DND-41 (cell line): ENCODE results near the gene OR52K1.

Experiments used
- ATAC-seq: fragments of 200-7000 bp; cut with Tn5 transposase; 3 replicates; pipeline ENCODE4 v1.9.1; 2021; ENCODE audit warnings: low read depth; ENCODE audit not compliant: insufficient read depth
- DNase-seq: peaks from one replicate; pipeline ENCODE4 v3.0.0-alpha.2; 2020
- H2AFZ ChIP-seq: 2 replicates; pipeline ENCODE4 v1.6.0; 2012; ENCODE audit warnings: low read depth, low read length
- H3K27ac ChIP-seq: 2 replicates; pipeline ENCODE4 v1.5.1; 2012; ENCODE audit warnings: low read length, inconsistent platforms
- H3K27me3 ChIP-seq: fragments of 200-600 bp; sonication (generic); 2 replicates; pipeline ENCODE4 v1.6.0; 2012; ENCODE audit warnings: low read length, mild to moderate bottlenecking, inconsistent platforms; ENCODE audit not compliant: insufficient read depth, poor library complexity
- H3K36me3 ChIP-seq: 2 replicates; pipeline ENCODE4 v1.5.1; 2012; ENCODE audit warnings: low read length, inconsistent platforms; ENCODE audit not compliant: insufficient read depth
- H3K4me1 ChIP-seq: 2 replicates; pipeline ENCODE4 v1.5.1; 2012; ENCODE audit warnings: mild to moderate bottlenecking, low read length; ENCODE audit not compliant: insufficient read depth
- H3K4me2 ChIP-seq: 2 replicates; pipeline ENCODE4 v1.6.0; 2012; ENCODE audit warnings: mild to moderate bottlenecking, moderate library complexity, low read length, inconsistent platforms; ENCODE audit not compliant: insufficient read depth
- H3K4me3 ChIP-seq, 2 experiments: fragments of 200-600 bp in 1 of 2; shearing (Covaris generic) in 1 of 2; 2 replicates each; pipeline ENCODE4 v1.5.1; 2012 to 2016; ENCODE audit warnings: inconsistent platforms in 2 of 2, low read length in 2 of 2, mild to moderate bottlenecking in 2 of 2, low read depth in 1 of 2, moderate library complexity in 1 of 2
- H3K79me2 ChIP-seq: 2 replicates; pipeline ENCODE4 v1.6.0; 2012; ENCODE audit warnings: low read length, inconsistent platforms; ENCODE audit not compliant: insufficient read depth
- H3K9ac ChIP-seq: 2 replicates; pipeline ENCODE4 v1.6.0; 2012; ENCODE audit warnings: low read depth, mild to moderate bottlenecking, inconsistent platforms, low read length, moderate library complexity
- H3K9me3 ChIP-seq: 2 replicates; pipeline ENCODE4 v1.5.1; 2012; ENCODE audit warnings: low read length, moderate library complexity, mild to moderate bottlenecking, inconsistent platforms; ENCODE audit not compliant: insufficient read depth, severe bottlenecking
- H4K20me1 ChIP-seq: 2 replicates; pipeline ENCODE4 v1.6.0; 2012; ENCODE audit warnings: low read length; ENCODE audit not compliant: insufficient read depth
- CTCF ChIP-seq: IDR thresholded peaks from 2 replicates; pipeline ENCODE4 v1.5.1; 2012; ENCODE audit warnings: borderline replicate concordance, low read length, moderate library complexity, mild to moderate bottlenecking; ENCODE audit not compliant: poor library complexity, severe bottlenecking; ENCODE audit errors: extremely low read depth
- EZH2 ChIP-seq: IDR thresholded peaks from 3 replicates; pipeline ENCODE4 v1.6.1; 2012; ENCODE audit warnings: borderline replicate concordance, low read depth, mild to moderate bottlenecking, moderate library complexity, low read length, inconsistent platforms; ENCODE audit not compliant: severe bottlenecking

OR52K1 gene

DNA sequence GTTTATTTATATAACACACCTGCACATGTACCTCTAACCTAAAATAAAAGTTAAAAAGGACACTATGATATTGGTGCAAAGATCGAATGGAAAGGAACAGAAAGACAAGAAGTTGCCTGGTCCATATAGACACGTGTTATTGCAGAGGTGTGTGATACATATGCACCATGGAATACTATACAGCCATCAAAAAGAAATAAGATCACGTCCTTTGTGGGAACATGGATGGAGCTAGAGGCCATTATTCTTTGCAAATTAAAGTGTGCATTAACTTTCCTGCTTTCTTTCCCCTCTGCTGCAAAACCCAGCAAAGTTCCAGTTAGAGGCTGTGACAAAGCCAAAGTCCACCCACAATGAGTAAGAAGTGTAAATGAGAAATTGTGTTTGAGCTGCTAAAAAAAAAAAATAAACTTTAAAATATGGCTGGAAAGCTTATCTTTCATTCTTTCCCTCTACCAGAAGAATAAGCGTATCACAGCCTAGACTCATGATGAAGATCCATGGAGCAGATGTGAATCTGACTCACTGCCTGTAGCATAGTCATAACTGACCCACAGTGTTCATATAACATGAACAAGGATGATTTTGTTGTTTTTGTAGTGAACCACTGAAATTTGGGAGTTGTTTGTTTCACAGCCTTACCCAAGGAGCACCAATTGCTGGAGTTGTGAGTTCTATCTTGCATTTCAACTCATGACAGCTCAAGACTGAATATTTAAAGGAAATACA, 9.6 kb downstream of the OR52K1 start:
- Histone ChIP-seq H3K9me3 (no peaks in the 10 kb centered on the region), H2AFZ (no peak overlapping the region), H3K27me3 (peaks cover 12% of the 10 kb centered on the region), H3K36me3 (no peaks in the 10 kb centered on the region), H3K4me3 (no peak overlapping the region), H3K9ac (no peak overlapping the region), H4K20me1 (no peaks in the 10 kb centered on the region), H3K4me2 (no peak overlapping the region), H3K27ac (no peak overlapping the region), H3K79me2 (no peaks in the 10 kb centered on the region), H3K4me1 (no peaks in the 10 kb centered on the region)
- no peak for DNase-seq
- no peak for ATAC-seq
- TF ChIP-seq EZH2 = no peak
- no peak for TF ChIP-seq CTCF

GRCh38 chr11:4493480-4493818, 11.0 kb downstream of the OR52K1 start:
- Histone ChIP-seq H3K4me1 (no peaks in the 10 kb centered on the region), H3K4me3 (no peak overlapping the region), H4K20me1 (no peaks in the 10 kb centered on the region), H3K4me2 (no peak overlapping the region), H3K36me3 (no peaks in the 10 kb centered on the region), H3K27me3 (peaks cover 12% of the 10 kb centered on the region), H3K27ac (no peak overlapping the region), H3K9ac (no peak overlapping the region), H3K9me3 (no peaks in the 10 kb centered on the region), H2AFZ (no peak overlapping the region), H3K79me2 (no peaks in the 10 kb centered on the region)
- TF ChIP-seq EZH2 (no peak), CTCF (no peak)
- no peak for DNase-seq
- ATAC-seq = no peak

GRCh38 chr11:4495487-4495886, 13.0 kb downstream of the OR52K1 start:
- ATAC-seq (no peak), DNase-seq (no peak)
- no peak overlapping the region for H3K4me3 ChIP-seq
- TF ChIP-seq CTCF = no peak
- TF ChIP-seq EZH2 = no peak
- no peaks in the 10 kb centered on the region for H3K79me2 ChIP-seq
- H2AFZ ChIP-seq = no peak overlapping the region
- no peaks in the 10 kb centered on the region for H3K9me3 ChIP-seq
- no peak overlapping the region for H3K27ac ChIP-seq
- H4K20me1 ChIP-seq = no peaks in the 10 kb centered on the region
- H3K4me2 ChIP-seq = no peak overlapping the region
- no peaks in the 10 kb centered on the region for H3K36me3 ChIP-seq
- no peak overlapping the region for H3K9ac ChIP-seq
- H3K27me3 ChIP-seq = peaks cover 12% of the 10 kb centered on the region
- no peaks in the 10 kb centered on the region for H3K4me1 ChIP-seq

- Histone ChIP-seq H3K9ac (no peak overlapping the region), H3K9me3 (no peaks in the 10 kb centered on the region), H3K27ac (no peak overlapping the region), H4K20me1 (no peaks in the 10 kb centered on the region), H3K27me3 (peaks cover 12% of the 10 kb centered on the region), H2AFZ (no peak overlapping the region), H3K36me3 (no peaks in the 10 kb centered on the region), H3K4me3 (no peak overlapping the region), H3K79me2 (no peaks in the 10 kb centered on the region), H3K4me2 (no peak overlapping the region), H3K4me1 (no peaks in the 10 kb centered on the region)
- DNase-seq = no peak
- no peak for ATAC-seq
- TF ChIP-seq CTCF = no peak
- no peak for TF ChIP-seq EZH2
These were observed 13.5 kb downstream of the OR52K1 start for GRCh38 chr11:4495986-4496385.
